Measurements from ENCODE around the gene CCDC126. TPM values are rescaled to one million over a fixed set of nuclear protein-coding genes. Genes with fewer than 3 reads are reported as not detected.
A peak's percentile ranks its signal among the peaks of the same experiment; 100 is the strongest.

The CCDC126 gene
- total and polyA plus RNA-seq, 10 of the 15 experiments (the other 5 are each of a cell fraction or from before 2014, with no cell fraction given): 10.9 to 49.9 (median 24.1) TPM

- TF ChIP-seq USF2 (IDR thresholded peaks at IDR 0.05; ENCODE audit: borderline replicate concordance, low read depth, low read length) (peak; percentile 52), POLR2A (IDR thresholded peaks at IDR 0.05; ENCODE audit: low read depth, low read length) (peak; percentile 74), DPF2 (IDR thresholded peaks at IDR 0.05) (peak; percentile 80; the same call in 1 of the 2 replicates), ETV6 (conservative IDR thresholded peaks at IDR 0.05 in 1 of 2, IDR thresholded peaks at IDR 0.05 in 1 of 2; ENCODE audit: borderline replicate concordance in 1 of 2, low read depth in 1 of 2) (0 out of 4 replicates have a peak, but pooled peaks of 1 of the 2 experiments have one; percentile 25), LARP7 (IDR thresholded peaks at IDR 0.05) (peak; percentile 51; the same call in 1 of the 2 replicates), POLR2AphosphoS2 (IDR thresholded peaks at IDR 0.05; ENCODE audit: low read depth, low read length) (no peak), TCF12 (IDR thresholded peaks at IDR 0.05; ENCODE audit: low read depth, low read length) (peak; percentile 44; the same call in 1 of the 2 replicates), IKZF2 (IDR thresholded peaks at IDR 0.05) (peak; percentile 68 to 73), RELB (IDR thresholded peaks at IDR 0.05; ENCODE audit: low read depth) (peak; percentile 48; the same call in 1 of the 2 replicates), PML (IDR thresholded peaks at IDR 0.05; ENCODE audit: low read length) (no peak), KDM1A (IDR thresholded peaks at IDR 0.05; ENCODE audit: borderline replicate concordance) (no peak), TARDBP (IDR thresholded peaks at IDR 0.05; ENCODE audit: borderline replicate concordance) (peak; percentile 87), MAX (IDR thresholded peaks at IDR 0.05; ENCODE audit: low read depth, low read length) (peak; percentile 98), STAT1 (conservative IDR thresholded peaks at IDR 0.05) (peak; percentile 70; the same call in 1 of the 2 replicates), NBN (IDR thresholded peaks at IDR 0.05) (peak; percentile 9; the same call in 1 of the 2 replicates), ZBTB40 (IDR thresholded peaks at IDR 0.05; ENCODE audit: borderline replicate concordance) (peak; percentile 45; the same call in 1 of the 2 replicates), MXI1 (IDR thresholded peaks at IDR 0.05; ENCODE audit: low read depth, low read length) (peak; percentile 78), WRNIP1 (IDR thresholded peaks at IDR 0.05; ENCODE audit: borderline replicate concordance, low read depth, low read length) (no peak), CBX5 (IDR thresholded peaks at IDR 0.05; ENCODE audit: low read depth) (0 out of 2 replicates have a peak, but pooled peaks have one; percentile 58), CREB1 (IDR thresholded peaks at IDR 0.05; ENCODE audit: low read depth) (peak; percentile 60; the same call in 1 of the 2 replicates), KLF5 (IDR thresholded peaks at IDR 0.05; ENCODE audit: partially characterized antibody) (no peak), SREBF1 (IDR thresholded peaks at IDR 0.05; ENCODE audit: low read length) (peak; percentile 34; the same call in 1 of the 2 replicates)
These were observed at the start of gene CCDC126 (continued) for GRCh38 chr7:23597094-23598091.
